Hematopoietic multipotent progenitor cell treated with erythropoietin and hydrocortisone succinate and interleukin-3 and kit ligand, for 15 days (in vitro differentiated cells): ENCODE data around the gene GALR1.
"Not testable (repeated sequence)": the region's sequence is repeated elsewhere in the genome, so short reads cannot be mapped to it uniquely, and the experiment has no call there.

Experiments used
- DNase-seq: peaks from one replicate; pipeline ENCODE4 v3.0.0-alpha.2; 2015; ENCODE audit warnings: low spot score

The GALR1 gene

DNA sequence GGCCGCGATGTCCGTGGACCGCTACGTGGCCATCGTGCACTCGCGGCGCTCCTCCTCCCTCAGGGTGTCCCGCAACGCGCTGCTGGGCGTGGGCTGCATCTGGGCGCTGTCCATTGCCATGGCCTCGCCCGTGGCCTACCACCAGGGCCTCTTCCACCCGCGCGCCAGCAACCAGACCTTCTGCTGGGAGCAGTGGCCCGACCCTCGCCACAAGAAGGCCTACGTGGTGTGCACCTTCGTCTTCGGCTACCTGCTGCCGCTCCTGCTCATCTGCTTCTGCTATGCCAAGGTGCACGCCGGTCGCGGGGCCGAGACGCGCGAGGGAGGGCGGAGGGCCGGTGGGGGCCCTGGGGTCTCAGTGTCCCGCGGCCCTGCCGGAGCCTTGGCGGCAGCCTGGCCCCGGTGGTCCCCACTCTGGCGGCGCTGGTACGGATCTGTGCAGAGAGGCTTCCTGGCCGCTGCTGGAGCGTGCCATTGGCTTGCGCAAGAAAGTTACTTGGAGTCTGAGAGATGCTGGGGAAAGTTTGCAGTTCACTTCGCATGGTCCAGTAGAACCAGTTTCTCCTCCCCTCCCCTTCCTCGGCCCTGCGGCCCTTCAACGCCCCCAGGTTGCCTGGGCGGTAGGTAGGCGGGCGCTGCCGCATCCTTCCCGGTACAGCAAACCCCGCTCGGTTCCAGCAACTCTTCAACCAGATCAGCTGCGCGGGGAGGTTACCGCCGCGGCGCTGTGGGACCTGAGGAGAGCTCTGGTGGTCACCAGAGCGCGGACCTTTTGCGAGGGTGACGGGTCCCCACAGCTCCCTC, 1.5 kb downstream of the GALR1 start:
- DNase-seq: no peak

DNA sequence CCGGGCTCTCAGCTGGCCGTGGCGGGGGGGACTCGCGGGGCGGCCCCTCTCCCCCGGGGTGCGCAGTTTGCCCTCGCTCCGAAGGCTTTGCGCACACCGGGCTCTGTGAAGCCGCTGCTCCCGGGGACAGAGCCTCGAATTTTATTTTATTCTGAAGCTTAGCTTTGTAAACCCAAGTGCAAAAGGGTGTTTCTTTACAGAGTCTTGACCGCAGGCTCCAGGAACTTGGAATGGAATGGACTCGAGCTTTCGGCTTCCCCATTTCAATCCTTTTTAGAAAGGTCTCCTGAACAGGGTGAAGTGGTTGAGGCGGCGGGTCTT, 2.0 kb downstream of the GALR1 start:
- no peak for DNase-seq

DNA sequence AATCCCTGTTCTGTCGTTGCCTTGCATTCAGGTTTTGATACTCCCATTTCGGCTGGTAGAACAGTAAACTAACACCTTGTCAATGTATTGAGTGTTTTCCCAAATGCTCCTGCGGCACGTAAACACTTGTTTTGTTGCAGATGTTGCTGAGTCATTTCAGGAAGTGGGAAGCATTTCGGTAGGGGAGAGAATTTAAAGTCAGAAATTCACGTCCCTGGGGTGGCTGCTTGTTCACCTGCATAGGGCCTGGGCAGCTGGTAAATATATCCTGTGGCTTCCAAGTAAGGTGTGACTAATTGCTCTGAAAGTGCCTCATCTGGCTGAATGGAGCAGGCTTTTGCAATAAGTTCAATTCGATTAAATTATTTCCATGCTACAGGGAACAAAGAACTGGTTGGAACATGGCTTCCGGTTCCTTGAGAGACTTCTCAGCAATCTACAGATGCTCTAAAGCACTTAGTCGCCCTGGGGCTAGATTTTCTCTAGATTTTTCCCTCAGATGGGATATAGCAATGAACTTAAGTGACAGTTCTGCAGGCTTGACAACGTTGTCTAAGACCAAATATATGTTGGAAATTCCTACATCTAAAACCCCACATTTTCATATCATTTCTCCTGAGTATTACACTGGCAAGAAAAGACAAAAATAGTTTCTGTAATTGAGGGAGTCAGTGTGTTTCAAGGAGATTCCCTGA, 5.2 kb downstream of the GALR1 start:
- DNase-seq: no peak

DNA sequence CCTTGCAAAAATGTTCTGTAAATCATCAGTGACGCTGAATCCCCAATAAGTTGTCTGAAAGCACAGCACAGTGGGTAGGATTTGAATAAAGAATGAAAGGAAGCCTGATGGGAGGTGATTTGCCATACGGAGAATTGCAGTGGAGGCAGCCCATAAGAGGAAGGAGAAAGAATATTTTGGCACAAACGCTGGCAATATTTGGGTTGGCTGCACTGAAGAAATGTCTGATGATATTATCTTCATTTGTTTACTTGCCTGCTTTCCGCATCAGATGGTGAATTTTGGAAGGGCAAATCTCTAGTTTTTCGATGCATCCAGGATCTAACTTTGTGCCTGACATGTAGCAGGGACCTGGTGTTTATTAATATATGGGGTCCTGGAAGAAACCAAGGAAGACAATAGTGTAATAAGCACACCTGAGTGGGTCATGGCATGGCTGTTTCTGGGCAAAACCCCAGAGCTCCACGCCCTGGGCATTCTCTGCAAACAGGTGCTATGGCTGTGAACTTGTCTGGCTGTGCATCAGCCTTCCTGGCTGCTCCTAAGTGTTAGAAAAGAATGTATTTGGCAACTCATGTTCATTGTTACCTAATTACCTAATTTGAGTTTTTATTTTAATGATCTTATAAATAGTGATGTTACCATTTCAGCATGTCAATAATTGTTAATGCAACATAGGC, 5.9 kb downstream of the GALR1 start:
- no peak for DNase-seq

DNA sequence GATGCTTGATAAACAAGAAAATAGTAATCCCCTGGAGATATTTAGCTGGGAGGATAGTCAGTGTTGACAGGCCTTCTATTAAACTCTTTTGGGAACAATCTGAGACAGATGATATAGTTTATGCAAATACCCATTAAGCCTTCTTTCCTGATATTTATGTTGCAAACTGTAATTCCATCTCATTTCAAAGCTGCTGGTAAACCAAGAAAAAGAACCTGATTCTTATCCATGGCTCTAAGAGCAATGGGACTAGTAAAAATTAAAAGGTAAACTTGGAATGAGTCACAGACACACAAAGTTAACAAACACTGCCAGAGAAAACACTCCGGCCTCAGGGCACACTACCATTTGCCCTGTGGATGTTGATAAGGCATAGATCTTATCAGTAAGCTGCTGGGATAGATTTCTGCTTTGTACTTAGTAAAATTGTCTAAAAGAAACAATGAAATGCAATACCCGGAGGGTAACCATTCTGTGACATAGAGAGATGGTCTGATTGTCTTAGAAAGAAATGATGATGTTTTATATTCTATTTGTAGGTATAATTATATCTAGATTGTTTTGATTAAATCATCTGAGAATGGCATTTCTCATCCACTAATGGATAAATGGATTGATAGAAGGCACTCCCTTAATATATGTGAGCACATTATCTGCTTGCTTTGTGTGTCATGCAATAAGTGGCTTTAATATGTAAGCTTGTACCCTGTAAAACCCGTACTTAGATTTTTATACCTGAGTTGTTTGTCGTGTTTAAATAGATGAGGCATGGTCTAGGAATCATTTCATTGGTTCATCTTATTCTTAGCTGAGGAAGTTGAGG, 13.2 kb downstream of the GALR1 start:
- DNase-seq: no peak

DNA sequence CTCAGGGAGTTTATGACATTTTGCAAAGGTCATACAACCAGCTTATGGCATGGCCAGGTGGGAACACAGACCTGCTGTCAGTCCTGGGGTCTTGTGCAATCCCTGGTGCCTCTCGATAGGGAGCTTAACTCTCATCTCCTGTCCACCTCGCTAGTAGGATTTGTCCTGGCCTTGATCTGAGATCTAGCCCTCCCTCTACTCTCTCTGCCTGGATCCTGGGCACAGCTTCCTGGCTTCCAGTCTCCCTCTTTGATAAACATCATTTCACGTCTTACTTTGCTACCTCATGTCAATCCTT, 13.8 kb downstream of the GALR1 start:
- no peak for DNase-seq

DNA sequence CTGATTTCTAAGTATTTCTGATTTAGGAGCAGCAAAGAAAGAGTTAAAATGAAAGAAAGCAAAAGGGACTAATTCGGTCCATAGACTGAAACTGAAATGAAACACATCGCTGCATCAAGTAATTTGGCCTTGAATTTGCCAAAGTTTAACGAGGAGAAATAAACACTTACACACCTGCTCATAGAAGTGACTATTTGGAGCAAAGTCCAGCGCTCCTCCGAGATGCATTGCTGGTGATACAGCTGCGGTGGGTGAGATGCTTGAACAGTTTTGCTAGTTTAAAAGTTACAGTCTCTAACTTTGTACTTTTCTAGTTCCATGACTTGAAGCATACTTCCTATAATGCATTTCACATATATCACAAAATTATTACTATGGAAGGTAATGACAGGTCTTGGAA, 18.3 kb downstream of the GALR1 start:
- no peak for DNase-seq

DNA sequence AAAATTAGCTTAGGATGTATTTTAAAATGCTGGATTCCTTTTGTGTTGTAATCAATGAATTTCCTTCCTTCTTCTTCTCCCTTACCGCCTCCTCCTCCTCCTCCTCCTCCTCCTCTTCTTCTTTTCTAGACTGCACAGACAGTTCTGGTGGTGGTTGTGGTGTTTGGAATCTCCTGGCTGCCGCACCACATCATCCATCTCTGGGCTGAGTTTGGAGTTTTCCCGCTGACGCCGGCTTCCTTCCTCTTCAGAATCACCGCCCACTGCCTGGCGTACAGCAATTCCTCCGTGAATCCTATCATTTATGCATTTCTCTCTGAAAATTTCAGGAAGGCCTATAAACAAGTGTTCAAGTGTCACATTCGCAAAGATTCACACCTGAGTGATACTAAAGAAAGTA, 18.8 kb downstream of the GALR1 start:
- no peak for DNase-seq

DNA sequence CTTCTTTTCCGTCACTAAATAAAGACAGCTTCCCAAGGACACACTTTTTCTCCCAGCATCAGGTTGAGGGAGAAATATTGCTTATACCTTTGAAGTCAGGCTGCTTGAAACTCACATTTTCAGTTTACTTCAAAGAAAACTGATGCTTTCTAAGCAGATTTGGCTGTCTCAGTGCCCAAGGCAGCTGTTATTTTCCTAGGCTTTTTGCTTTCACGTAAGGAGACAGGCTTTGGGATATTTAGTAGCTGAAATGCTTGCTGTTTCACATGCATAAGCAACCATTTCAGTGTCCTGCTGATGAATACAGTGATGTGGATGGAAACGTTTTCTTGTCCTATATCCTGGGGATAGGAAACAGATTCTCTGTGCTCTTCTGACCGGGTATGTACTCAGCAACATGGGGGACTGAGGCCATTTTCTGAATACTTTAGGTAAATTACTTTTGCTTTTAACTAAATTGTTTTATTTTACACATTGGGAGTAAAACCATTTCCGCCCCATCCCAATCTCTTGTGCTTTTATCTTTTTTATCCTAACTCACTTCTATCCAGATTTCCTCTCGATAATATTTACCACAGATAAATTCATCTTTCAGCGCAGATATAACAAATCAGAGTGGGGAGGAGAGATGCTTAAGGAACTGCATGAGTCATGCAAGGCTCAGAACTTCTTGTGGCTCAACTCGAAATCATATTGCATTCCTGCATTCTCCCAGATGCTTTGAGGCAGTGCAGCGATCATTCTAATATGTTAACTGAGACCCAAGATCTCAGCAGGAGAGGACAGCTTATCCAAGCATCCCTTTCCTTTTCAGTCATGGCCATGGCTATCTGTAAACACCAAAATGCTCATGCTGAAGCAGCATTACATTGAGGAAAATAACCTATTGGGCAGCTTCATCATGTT, 22.2 kb downstream of the GALR1 start:
- no peak for DNase-seq

DNA sequence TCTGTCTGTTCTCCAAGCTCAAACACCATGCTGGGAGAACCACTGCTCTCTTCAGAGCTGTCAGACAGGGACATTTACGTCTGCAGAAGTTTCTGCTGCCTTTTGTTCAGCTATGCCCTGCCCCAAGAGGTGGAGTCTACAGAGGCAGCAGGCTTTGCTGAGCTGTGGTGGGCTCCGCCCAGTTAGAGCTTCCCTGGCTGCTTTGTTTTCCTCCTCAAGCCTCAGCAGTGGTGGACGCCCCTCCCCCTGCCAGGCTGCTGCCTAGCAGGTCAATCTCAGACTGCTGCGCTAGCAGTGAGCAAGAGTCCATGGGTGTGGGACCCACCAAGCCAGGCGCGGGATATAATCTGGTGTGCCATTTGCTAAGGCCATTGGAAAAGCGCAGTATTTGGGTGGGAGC, 41.2 kb downstream of the GALR1 start:
- not testable (repeated sequence) for DNase-seq

DNA sequence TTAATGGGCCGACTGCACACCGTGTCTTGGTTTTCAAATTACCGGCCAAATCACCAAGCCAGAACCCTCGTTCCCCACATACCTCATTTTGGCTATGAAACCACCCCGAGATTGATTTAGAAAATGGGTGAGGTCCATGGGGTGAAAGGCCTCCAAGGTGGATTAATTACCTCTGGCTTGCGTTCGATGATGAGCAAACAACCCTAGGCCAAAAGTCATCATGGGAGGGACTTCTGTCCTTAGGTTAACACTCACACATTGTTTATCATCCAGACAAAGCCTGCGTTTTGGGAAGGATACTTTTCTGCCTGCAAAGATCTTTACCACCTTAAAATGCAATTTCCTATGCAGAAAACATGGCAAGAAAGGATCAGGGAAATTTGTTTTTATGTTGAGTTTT, 48.5 kb downstream of the GALR1 start:
- DNase-seq: no peak

DNA sequence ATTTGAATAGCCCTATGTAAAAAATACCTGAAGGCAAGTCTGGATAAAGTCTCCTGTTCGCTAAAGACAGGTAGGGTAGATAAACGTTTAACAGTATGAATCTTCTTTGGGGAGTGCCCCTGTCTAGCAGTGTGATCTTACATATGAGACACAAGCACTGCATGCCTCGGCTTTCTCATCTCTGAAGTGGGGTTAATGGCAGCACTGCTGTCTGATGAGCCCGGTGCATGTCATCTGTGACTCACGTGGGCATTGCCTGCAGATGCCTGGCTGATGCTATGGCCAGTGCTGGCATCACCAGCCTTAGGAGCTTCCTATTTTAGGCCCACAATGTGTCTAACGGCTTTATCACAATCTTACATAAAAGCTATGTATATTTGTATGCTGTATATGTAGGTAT, 50.1 kb downstream of the GALR1 start:
- no peak for DNase-seq

DNA sequence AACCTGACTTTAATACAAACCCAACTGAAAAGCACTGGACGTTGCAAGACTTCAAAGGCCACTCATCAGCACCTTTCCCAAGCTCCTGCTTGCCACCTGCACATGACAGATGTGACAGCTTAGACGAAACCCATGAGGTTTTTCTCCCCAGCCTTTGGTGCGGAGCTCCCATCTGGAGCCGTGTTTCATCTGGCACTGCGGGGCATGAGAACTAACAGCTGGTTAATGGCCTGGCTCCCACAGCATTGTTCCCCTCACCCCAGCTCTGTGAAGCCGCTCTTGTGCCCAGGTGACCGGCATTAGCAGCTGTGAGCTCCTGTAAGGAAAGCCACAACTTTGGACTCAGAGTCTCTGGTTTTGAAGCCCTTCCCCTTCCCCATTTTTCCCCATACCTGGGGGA, 50.9 kb downstream of the GALR1 start:
- DNase-seq: no peak

DNA sequence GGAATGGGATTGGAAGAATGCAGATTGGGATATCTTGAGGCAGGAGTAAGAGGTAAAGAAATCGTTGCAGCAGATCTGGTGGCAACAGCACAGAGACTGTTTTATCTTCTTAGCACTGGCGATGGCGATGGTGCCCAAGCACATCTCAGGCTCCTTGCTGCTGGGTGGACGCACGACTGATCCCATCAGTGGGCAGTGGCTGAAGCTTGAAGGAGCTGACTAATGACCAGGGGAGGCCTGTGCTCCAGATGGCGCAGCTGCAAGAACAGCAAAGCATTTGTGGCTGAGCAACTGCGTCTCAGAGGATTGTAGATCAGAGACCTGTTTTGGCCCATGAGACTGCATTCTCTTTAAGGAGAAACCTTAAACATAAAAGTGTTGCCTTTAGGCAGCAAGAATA, 54.6 kb downstream of the GALR1 start:
- no peak for DNase-seq

DNA sequence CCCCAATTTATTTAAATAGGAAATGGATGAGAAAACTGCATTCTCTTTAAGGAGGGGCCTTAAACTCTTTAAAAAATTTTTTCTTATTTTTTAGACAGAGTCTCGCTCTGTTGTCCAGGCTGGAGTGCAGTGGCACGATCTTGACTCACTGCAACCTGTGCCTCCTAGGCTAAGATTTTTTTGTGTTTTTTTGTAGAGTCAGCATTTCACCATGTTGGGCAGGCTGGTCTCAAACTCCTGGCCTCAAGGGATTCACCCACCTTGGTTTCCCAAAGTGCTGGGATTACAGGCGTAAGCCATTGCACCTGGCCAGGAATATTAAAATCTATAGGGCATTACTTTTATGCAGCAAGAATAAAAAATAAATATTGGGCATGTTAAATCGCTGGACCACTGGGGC, 56.0 kb downstream of the GALR1 start:
- DNase-seq: no peak

DNA sequence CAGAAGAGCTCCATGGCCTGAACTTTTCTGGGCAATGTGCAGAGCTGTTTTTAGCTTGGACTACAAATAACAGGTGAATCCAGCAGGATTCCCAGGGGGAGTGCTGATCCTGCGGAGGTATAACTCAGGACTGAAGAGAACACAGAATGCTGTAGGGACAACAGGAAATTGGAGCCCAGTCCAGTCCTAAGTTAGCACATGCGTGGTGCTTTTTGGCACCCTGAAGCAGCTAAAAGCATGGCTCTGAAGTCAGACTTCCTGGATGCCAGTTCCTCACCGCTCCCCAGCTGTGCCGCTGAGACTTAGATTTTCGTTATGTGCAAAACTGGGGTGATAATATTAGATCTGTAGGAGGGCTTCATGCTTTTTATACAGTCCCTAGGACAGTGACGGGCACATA, 58.6 kb downstream of the GALR1 start:
- no peak for DNase-seq

DNA sequence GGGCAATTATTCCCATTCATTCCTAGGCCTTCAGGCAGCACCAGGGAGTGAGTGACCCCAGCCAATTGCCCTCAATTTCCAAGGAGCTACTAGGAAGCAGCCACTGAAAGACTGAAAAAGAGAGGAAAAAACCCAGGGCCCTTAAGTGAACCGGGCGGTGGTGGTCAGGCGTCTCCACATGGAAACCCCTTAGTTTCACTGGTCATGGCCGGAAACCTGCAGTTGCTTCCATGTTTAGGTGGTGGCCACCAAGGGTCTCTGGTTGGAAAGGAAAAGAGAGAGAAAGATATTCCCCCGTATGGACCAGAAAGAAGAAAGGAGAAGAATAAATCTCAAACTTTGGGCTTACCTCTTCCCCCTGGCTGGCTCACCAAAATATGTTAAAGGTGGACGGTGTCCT, 64.9 kb downstream of the GALR1 start:
- no peak for DNase-seq

DNA sequence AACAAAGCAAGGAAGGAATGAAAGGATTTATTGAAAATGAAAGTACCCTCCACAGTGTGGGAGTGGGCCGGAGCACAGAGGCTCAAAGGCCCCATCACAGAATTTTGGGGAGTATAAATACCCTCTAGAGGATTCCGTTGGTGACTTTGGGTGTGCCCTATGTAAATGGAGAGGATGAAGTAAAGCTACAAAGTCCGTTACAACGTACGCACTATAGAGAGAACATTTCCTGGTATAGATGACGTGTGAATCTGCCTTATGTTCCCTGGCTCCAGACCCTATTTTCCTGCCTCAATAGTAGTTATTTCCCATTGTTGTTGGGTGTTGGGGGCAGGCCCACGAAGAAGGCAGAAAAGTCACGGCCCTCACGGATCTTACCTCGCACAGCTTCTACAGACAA, 65.3 kb downstream of the GALR1 start:
- DNase-seq: no peak

DNA sequence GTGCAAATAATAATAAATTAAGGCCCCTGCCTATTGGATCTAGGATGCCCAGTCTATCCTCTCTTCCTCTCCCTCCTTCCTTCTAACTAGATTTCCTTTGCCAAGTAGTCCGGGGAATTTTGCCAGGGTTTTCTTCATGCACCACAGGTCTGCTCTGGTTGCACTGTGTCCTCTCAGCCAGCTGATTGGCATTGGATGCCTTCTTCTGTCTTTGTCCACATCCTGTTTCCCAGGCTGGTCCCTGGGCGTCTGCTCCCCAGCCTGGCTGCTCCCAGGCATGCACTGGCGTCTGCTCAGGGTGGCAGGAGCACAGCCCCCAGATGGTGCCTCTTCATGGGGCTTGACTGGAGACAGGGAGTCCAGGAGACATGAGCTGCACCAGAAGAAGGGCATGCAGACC, 66.4 kb downstream of the GALR1 start:
- DNase-seq: no peak

DNA sequence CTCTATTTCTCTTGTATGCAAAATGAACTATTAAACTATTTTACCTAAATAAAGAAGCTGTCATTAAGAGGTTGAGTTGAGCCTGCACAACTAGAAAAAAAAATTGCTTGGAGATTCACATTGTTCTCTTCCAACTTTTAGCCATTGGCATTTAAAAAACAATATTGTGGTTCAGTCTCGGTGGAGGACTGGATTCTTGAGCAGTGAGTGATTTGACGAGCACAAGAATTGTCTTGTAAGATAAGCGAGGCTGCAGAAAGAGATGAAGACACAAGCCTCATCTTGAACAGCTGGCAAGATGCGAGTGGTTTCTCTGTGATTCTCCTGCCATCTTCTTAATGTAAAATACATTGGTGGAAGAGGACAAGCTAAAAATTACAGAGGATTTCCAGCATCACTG, 67.0 kb downstream of the GALR1 start:
- DNase-seq: no peak

DNA sequence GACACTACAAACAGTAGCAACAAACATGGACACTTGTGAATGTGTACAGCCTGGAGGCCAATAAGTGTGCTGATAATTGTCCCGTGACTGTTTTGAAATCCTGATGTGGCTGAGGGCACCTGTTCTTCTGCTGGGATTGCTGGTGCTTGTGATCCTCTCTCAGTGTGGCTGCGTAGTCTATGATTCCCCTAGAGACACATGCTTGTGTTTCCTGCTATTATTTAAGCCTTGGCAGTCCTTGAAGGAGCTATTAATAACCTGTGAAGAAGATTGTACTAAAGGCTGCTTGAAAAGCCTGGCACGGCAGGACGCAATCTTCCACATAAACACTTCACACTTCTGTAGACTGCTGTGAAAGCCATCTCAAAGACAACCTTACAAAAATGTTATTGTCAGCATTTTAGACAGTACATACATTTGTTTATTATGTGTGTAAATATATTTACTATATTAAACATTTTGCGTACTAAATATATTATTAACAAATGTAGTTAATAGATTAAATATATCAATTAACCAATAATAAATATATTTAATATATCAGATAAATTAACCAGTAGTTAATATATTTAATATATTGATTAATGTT, 71.4 kb downstream of the GALR1 start:
- no peak for DNase-seq
